GM18858 (cell line): ENCODE data around the gene SPARC.

Experiments used
- ATAC-seq: cut with Tn5 transposase; IDR thresholded peaks from one replicate; pipeline ENCODE4 v1.9.1; 2021; ENCODE audit not compliant: unreplicated experiment

The SPARC gene

GRCh38 chr5:151628112-151628823, 58.4 kb downstream of the SPARC start:
- ATAC-seq = no peak

- ATAC-seq = no peak
Measured at GRCh38 chr5:151627650-151628049, 59.1 kb downstream of the SPARC start.

DNA sequence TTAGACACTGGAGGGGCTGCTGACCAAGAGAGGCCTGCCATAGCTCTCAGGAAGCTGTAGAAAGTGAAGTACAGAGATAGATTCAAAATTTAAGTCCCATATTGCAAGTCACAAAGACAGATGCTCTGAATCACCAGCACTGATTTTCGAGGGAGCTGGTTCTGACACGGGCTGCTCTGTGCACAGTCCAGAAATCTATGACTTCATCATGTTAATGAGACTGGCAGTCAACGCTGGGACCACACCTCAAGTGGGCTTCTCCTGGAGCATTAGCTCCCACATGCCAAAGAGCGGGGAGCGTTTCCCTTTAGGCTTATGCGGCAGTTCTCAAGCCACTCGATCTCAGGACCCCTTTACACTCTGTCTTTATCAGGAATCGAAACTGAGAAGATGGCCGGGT, 61.4 kb downstream of the SPARC start:
- ATAC-seq = no peak

DNA sequence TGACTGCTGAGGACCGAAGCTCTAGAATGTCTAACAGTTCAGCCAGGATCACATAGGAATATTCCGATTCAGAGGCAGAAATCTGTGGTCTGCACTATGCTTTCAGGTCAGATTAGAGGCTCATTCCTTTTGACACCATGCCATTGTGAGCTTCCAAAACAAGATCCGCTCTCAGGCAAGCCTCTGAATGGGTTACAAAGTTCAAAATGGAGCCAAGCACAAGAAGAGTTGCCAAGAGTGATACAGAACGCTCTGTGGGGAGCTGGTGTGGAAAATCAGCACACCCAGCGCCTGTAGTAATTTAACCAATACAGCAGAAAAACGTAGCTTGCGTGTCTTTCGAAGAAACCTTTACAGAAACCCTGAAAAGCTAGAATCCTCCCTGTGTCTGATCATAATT, 62.2 kb downstream of the SPARC start:
- no peak for ATAC-seq

DNA sequence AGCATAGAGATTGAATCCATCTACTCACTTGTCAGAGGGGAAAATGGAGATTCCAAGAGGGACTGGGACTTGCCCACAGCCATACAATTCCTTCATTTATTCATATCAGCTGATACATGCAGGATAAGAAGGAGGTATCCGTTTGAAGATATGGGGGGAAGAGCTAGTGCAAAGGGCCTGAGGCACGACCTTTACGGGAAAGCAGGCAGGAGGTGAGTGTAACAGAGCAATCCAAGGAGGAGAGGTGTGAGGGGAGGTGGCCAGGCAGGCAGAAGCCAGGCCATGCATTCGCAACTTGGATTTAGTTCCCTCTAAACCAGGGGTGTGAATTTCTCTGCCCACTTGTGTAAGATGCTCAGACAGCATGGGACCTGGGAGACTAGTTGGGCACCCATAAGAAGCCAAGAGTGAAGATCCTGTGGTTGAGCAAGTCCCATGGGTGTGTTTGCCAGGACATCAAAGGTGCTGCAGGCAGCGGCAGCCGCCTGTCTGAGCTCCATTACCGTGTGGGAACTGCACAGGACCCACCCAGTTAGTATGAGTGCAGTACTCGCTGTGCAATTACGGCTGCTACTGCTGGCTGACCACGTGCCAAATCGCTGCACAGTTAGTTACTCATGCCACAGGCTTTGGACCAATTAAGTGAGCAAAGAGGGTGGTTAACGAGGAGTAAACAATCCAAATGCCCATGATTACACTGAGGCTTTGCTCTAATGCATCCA, 64.2 kb downstream of the SPARC start:
- ATAC-seq = no peak

DNA sequence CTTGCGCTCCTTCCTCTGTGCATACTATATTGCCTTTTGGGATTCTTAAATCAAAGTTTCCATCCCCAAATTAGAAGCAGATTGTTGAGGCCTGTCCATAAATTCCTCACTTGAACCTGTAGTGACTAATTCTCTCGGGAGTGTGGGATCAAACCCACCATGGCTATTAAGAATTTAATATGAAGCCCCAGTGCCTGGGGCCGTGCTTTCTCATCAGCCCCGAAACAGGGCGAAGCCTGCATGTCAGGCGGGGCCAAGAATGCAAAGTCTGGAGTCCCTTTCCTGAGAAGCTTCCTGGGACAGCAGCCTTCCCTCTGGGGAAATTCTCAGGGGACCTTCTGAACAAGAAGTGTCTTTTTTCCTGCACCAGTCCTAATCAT, 66.3 kb downstream of the SPARC start:
- no peak for ATAC-seq

- no peak for ATAC-seq
Measured at GRCh38 chr5:151619812-151620460, 66.8 kb downstream of the SPARC start.

DNA sequence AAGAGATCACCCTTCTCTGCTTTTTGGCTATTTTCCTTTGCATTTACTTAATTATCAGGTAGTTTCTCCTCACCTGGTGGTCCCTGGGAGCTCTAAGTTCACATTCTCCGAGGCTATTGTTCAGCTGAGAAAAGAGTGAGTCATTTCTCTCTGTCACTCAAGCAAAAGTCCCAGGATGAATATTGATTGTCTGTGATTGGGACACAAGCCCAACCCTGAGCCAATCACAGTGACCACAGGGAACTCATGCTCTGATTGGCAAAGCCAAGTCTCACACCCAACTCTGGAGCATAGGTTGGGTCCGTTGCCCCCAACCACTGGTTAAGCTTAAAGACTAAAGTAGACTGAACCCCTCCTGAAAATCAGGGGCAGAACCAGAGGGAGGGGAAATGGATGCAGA, 67.8 kb downstream of the SPARC start:
- ATAC-seq = no peak

- no peak for ATAC-seq
Measured at GRCh38 chr5:151617841-151618710, 68.6 kb downstream of the SPARC start.

DNA sequence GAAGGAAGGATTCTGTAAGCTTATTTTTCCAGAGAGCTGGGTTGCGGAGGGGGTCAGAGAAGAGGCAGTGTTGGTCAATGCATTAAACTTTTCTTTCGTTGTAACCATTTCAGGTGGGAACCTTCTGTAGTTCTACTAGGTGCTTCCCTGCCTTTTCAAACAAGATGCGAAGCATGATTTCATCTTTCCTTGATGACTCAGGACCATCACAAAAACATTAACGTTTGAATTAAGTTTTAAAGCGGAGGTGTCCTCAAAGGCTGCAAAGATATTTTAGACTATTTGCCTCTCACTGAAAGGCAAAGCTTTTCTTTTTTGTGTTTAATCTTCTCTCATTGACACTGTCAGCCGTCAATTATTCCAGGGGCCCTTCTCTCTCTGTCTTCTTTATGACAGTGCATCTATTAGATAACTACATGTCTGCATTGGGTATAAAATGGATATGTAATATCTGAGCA, 69.3 kb downstream of the SPARC start:
- no peak for ATAC-seq

DNA sequence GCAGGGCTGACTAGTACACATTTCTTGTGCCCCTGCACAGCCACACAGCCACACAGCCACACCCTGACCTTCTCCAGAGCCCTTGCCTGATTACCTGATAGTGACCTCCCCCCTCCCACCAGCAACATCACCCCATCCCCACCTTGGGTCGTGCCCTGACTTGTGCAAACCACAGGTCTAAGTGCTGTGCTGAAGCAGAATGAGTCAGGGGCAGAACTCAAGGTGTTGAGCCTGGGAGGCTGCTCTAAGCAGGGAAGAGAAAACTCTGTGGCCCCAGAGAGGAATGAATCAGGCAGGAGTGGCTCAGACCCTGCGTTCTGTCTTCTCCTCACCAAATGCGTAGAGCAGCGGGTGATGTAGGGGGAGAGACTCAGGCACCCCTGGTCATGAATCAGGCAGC, 71.3 kb downstream of the SPARC start:
- no peak for ATAC-seq

DNA sequence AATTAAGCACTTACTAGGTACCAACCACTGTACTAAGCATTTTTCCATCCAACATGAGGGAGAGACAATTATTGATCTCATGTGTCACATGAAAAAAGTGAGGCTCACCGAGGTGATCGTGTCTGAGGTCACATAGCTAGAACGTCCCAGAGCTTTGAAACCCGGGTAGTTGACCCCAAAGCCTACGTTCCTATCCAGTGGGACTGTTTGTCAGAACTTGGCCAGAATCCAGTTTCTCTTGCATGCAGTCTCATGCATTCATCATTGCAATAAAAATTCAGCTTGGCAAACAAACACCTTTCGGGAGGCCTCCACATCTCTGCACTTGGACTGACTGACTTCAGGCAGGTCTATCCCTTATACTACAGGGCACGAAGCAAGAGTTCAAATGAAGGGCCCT, 72.2 kb downstream of the SPARC start:
- ATAC-seq = no peak

DNA sequence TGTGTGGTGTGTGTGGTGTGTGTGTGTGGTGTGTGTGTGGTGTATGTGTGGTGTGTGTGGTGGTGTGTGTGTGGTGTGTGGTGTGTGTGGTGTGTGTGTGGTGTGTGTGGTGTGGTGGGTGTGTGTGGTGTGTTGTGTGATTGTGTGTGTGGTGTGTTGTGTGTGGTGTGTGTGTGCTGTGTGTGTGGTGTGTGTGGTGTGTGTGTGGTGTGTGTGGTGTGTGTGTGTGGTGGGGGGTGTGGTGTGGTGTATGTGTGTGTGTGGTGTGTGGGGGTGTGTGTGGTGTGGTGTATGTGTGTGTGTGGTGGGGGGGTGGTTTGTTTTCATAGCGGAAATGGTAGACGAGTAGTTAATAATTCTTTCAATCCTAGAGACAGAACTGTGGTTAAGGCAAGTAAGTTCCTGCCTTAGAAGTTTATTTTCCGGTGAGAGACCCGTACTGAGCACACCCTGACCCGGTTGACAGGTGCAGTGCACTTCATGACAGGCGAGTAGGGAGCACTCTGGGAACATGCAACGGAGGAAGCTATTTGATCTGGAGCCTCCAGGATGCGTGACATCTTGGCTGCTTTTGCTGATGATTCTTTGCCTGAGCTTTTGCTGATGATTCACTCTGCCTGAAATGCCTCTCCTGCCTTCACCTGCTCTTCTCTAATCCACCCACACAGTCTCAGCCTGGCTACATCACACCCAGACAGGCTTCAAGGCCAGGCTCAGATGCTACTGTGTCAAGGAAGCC, 73.9 kb downstream of the SPARC start:
- ATAC-seq = peak; percentile 64

DNA sequence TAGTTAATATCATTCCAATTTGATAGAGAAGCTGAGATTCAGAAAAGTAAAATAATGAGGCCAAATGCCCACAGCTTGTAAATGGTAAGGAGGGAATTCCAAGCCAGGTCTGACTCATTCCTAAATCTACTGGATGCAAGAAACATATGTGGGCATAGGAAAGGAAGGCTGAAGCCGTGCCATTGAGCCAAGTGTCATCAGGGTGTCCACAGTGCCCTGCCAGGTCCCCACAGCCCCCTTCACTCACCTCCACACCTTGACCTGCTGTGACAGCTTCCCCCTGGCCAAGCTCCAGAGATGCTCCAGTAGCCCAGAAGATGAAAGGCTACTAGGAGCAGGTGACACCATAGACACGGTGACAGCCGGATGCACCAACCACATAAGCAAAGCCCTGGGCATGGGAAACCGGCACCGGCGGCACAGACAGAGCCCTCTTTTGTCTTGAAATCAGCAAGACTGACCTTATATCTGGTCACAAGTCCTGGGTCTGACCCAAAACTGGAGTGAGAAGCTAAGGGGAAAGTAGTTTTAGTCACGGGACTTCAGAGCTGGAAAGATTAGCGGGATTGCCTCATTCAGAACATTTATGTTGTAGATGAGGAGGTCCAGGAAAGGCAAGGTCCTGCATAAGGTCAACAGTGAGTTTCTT, 75.5 kb downstream of the SPARC start:
- no peak for ATAC-seq
